HG03095 (cell line): ENCODE measurements around the gene SPEM2.
"Not testable (repeated sequence)": the region's sequence is repeated elsewhere in the genome, so short reads cannot be mapped to it uniquely, and the experiment has no call there.

Source experiments
- ATAC-seq: cut with Tn5 transposase; IDR thresholded peaks from one replicate; pipeline ENCODE4 v1.9.1; 2021; ENCODE audit warnings: moderate library complexity; ENCODE audit not compliant: unreplicated experiment

SPEM2 gene

DNA sequence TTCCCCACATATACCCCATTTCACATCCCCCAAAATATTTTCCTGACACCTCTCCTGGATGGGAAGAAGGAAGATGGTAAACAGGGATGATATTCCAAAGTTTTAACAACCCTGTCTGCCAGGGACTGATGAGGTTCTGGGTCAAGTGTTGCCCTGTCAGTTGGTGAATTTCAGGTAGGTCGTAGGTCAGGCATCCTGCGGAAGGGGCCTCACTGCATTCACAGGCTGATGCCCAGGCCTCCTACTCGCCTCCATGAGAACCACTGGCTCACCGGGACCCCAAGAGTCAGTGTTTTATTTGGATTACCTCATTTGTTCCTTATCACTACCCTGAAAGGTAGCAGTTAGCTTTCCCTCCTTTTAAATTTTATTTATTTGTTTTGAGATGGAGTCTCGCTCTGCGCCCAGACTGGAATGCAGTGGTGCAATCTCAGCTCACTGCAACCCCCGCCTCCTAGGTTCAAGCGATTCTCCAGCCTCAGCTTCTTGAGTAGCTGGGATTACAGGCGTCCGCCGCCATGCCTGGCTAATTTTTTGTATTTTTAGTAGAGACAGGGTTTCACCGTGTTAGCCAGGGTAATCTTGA, 43.5 kb downstream of the SPEM2 start:
- no peak for ATAC-seq

DNA sequence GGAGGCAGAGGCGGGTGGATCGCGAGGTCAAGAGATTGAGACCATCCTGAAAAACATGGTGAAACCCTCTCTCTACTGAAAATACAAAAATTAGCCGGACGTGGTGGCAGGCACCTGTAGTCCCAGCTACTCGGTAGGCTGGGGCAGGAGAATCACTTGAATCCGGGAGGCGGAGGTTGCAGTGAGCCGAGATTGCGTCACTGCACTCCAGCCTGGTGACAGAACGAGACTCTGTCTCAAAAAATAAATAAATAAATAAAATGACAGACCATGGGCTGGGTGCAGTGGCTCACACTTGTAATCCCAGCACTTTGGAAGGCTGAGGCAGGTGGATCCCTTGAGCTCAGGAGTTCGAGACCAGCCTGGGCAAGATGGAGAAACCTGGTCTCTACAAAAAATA, 44.4 kb downstream of the SPEM2 start:
- ATAC-seq = not testable (repeated sequence)

- not testable (repeated sequence) for ATAC-seq
Measured at GRCh38 chr17:7470457-7470973, 45.1 kb downstream of the SPEM2 start.

- ATAC-seq = no peak
Measured at GRCh38 chr17:7471729-7472128, 46.3 kb downstream of the SPEM2 start.

DNA sequence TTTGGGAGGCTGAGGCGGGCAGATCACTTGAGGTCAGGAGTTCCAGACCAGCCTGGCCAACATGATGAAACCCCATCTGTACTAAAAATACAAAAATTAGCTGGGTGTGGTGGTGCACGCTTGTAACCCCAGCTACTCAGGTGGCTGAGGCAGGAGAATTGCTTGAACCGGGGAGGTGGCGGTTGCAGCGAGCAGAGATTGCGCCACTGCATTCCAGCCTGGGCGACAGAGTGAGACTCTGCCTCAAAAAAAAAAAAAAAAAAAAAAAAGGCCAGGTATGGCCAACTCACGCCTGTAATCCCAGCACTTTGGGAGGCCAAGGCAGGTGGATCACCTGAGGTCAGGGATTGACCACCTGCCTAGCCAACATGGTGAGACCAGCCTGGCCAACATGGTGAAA, 49.4 kb downstream of the SPEM2 start:
- ATAC-seq = not testable (repeated sequence)

DNA sequence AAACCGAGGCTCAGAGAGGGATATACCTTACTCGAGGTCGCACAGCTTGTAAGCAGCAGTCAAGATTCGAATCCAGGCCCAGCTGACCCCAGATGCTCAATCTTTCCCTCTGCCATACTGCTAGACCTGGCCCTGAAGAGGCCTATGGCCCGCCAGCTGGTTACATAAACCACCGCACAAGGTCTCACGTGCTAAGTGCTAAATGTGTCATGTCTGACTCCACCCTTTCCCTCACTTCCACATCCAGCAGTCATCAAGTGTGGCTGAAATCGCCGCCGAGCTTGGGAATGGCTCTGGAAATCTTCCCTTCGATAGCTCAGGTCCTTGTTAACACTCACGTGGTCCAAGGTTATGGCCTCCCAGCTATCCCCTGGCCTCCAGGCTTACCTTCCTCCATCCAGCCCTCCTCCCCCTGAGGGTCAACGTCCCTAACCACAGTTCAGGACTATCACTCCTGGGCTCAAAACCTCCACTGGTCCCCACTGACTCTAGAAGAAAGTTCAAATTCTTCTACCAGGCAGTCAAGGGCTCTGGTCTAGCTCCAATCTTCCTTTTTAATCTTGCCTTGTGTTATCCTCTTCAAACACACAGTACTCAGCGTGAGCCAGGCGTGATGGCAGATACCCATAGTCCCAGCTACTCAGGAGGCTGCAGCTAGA, 50.5 kb downstream of the SPEM2 start:
- ATAC-seq = no peak

DNA sequence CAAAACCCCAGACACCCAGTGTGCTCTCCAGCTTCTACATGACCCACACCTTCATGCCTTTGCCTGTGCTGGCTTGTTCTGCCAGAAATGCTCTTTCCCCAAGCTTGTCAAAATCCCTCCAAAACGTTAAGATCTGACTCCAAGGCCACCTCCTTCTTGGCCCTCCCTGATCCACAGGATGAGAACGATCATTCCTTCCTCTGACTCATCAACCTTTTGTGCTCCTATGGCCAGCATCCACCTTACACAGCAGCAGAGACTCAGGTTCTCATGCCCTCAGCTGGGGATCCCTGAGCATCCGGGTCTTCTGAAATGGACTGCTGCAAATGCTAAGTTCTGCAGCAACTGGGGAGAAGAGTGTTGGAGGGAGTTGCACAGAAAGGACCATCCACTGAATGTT, 51.1 kb downstream of the SPEM2 start:
- ATAC-seq = no peak

GRCh38 chr17:7476951-7477350, 51.5 kb downstream of the SPEM2 start:
- no peak for ATAC-seq
